Nephron (organoid): ENCODE measurements around the gene HEYL.
A peak's percentile ranks its signal among the peaks of the same experiment; 100 is the strongest.

ENCODE experiments used
- H3K27ac Mint-ChIP-seq, 3 experiments: 2 replicates each; pipeline ENCODE4 v1.8.0; 2020; ENCODE audit warnings: mixed read lengths in 3 of 3, mild to moderate bottlenecking in 2 of 3, moderate library complexity in 1 of 3
- H3K27me3 Mint-ChIP-seq: 2 replicates; pipeline ENCODE4 v1.8.0; 2021; ENCODE audit warnings: low read depth, mild to moderate bottlenecking, moderate library complexity, mixed read lengths
- H3K36me3 Mint-ChIP-seq: 2 replicates; pipeline ENCODE4 v1.8.0; 2020; ENCODE audit warnings: low read depth, mixed read lengths
- H3K4me1 Mint-ChIP-seq: 2 replicates; pipeline ENCODE4 v1.8.0; 2020; ENCODE audit warnings: mixed read lengths
- H3K4me3 Mint-ChIP-seq, 3 experiments: 2 replicates each; pipeline ENCODE4 v1.8.0; 2020; ENCODE audit warnings: mild to moderate bottlenecking in 3 of 3, mixed read lengths in 3 of 3, moderate library complexity in 2 of 3
- H3K9me3 Mint-ChIP-seq: 2 replicates; pipeline ENCODE4 v1.8.0; 2020; ENCODE audit warnings: mixed read lengths
- CTCF ChIP-seq, 3 experiments: fragments of 200-600 bp; sonication (generic); IDR thresholded peaks; one replicate each; pipeline ENCODE4 v1.5.0; 2021; ENCODE audit warnings: antibody characterized with exemption in 3 of 3; ENCODE audit not compliant: unreplicated experiment in 3 of 3

The HEYL gene

DNA sequence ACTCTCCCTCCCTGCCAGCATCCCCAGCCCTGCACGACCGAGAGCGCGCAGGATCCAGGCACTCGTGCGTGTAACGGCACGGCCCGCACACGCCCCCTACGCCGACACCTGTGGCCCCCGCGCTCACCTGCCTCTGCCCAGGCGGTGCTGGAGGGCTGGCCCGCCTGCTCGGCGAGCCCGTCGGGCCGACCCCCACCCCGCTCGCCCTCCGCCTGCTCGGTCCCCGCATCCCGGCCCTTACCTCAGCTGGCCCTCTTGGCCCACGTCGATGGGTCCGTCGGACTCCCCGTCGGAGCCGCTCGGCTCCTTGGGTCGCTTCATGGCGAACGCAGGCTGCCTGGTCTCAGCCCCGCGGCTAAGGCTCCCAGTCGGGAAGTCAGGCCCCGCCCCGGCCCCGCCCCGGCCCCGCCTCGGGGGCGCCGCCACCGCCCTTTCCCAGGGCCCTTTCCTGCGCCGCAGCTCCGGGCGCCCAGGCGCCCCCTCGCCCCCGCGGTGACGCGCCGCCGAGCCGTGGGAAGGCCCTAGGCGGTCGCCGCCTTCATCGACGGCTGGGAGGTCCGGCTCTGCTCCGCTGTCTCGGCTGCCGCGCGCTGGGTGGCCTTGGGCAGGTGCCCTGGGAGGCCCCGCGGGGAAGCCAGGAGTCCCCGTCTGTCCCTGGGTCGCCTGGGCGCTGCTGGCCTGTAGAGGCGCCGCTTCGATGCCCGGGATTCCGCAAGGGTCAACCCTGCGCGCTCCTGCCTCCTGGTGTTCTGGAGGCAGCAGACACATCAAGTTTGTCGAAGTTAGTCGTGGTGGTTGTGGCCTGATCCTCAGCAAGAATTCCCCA is at the start of gene HEYL:
Gene HEYL, minus strand, starts transcription at position 339 of the 826 bp plus-strand sequence. Its CDS starts 18 bp downstream, at position 321.
- H3K9me3 Mint-ChIP-seq: no peaks in the 10 kb centered on the region
- peak within 1 kb of the TSS; percentile 80 to 89 (median 86) for H3K4me3 Mint-ChIP-seq
- H3K27me3 Mint-ChIP-seq: peaks cover 7% of the 10 kb centered on the region
- peak; percentile 32 to 52 (median 37) for TF ChIP-seq CTCF (IDR thresholded peaks at IDR 0.05; ENCODE audit: unreplicated experiment in 3 of 3)
- H3K4me1 Mint-ChIP-seq: peaks cover 79% of the 10 kb centered on the region
- H3K27ac Mint-ChIP-seq: peak within 1 kb of the TSS; percentile 74 to 94 (median 86)
- no peaks in the 10 kb centered on the region for H3K36me3 Mint-ChIP-seq

DNA sequence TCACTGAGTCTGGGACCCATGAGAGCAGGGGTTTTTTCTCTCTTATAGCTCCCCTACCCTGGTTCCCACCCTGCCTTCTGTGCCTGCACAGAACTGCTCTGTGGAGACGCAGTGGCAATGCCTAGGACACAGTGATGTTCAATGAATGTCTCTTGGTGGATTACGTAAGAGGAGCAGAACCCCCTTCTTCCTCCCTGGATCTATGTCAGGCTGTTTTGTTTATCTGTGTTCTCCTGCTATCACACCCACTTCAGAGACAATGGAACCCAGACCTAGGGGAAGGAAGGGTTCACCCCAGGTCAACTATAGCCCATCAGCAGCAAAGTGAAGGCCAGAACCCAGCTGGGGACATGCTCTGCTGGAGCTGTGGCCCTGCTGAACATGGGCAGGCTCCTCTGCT is 49.8 kb upstream of the HEYL start:
- no peak for TF ChIP-seq CTCF (IDR thresholded peaks at IDR 0.05; ENCODE audit: unreplicated experiment in 3 of 3)
- no peak overlapping the region for H3K4me3 Mint-ChIP-seq
- H3K4me1 Mint-ChIP-seq: peaks cover 16% of the 10 kb centered on the region
- H3K27me3 Mint-ChIP-seq: peaks cover 95% of the 10 kb centered on the region
- no peak overlapping the region for H3K27ac Mint-ChIP-seq
- H3K9me3 Mint-ChIP-seq: no peaks in the 10 kb centered on the region
- H3K36me3 Mint-ChIP-seq: no peaks in the 10 kb centered on the region

DNA sequence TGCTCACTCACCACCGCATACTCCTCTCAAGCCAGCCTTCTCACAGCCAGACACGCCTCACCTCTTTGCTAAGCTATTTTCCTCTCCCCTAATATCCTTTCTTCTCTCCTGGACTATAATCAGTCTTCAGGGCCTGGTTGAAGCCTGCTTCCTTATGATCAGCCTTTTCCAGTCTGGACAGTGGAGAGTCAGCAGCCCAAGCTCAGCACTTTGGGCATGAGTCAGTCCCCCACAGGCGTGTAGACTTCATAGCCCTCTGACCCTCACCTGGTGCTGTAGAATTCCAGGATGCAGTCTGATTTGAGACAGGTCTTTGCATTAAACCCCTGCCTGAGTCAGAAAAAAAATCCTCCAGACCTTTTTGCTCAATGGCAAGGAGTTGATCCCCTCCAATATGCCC is 49.3 kb upstream of the HEYL start:
- Mint-ChIP-seq H3K4me1 (peaks cover 13% of the 10 kb centered on the region), H3K4me3 (peak overlapping the region in 1 of 3 experiments; percentile 9), H3K27ac (no peak overlapping the region), H3K36me3 (no peaks in the 10 kb centered on the region), H3K9me3 (no peaks in the 10 kb centered on the region), H3K27me3 (peaks cover 94% of the 10 kb centered on the region)
- TF ChIP-seq CTCF (IDR thresholded peaks at IDR 0.05; ENCODE audit: unreplicated experiment in 3 of 3): no peak

- Mint-ChIP-seq H3K36me3 (no peaks in the 10 kb centered on the region), H3K9me3 (peaks cover 2% of the 10 kb centered on the region), H3K4me1 (peaks cover 13% of the 10 kb centered on the region), H3K4me3 (no peak overlapping the region), H3K27me3 (peaks cover 94% of the 10 kb centered on the region), H3K27ac (no peak overlapping the region)
- TF ChIP-seq CTCF (IDR thresholded peaks at IDR 0.05; ENCODE audit: unreplicated experiment in 3 of 3): no peak
These were observed 47.8 kb upstream of the HEYL start for GRCh38 chr1:39687243-39687642.

GRCh38 chr1:39685071-39685470 is 45.6 kb upstream of the HEYL start:
- Mint-ChIP-seq H3K4me1 (peaks cover 9% of the 10 kb centered on the region), H3K9me3 (peaks cover 2% of the 10 kb centered on the region), H3K36me3 (no peaks in the 10 kb centered on the region), H3K4me3 (no peak overlapping the region), H3K27ac (no peak overlapping the region), H3K27me3 (peaks cover 94% of the 10 kb centered on the region)
- TF ChIP-seq CTCF (IDR thresholded peaks at IDR 0.05; ENCODE audit: unreplicated experiment in 3 of 3): no peak

- Mint-ChIP-seq H3K9me3 (peaks cover 2% of the 10 kb centered on the region), H3K4me3 (no peak overlapping the region), H3K27ac (no peak overlapping the region), H3K4me1 (peaks cover 5% of the 10 kb centered on the region), H3K36me3 (no peaks in the 10 kb centered on the region), H3K27me3 (peaks cover 93% of the 10 kb centered on the region)
- no peak for TF ChIP-seq CTCF (IDR thresholded peaks at IDR 0.05; ENCODE audit: unreplicated experiment in 3 of 3)
These were observed 44.8 kb upstream of the HEYL start for GRCh38 chr1:39684313-39684664.
